ENCODE data around the gene HM13.
A peak's percentile ranks its signal among the peaks of the same experiment; 100 is the strongest.
"Not testable (repeated sequence)": the region's sequence is repeated elsewhere in the genome, so short reads cannot be mapped to it uniquely, and the experiment has no call there.

Gene HM13

GRCh38 chr20:31593221-31594001, 79.2 kb downstream of the HM13 start:
- no peak for DNase-seq

- no peak for DNase-seq
Measured at GRCh38 chr20:31594002-31594557, 79.8 kb downstream of the HM13 start.

GRCh38 chr20:31594558-31595379, 80.5 kb downstream of the HM13 start:
- DNase-seq: no peak

GRCh38 chr20:31595380-31595653, 81.1 kb downstream of the HM13 start:
- DNase-seq: no peak

- DNase-seq: no peak
Measured at GRCh38 chr20:31595654-31596411, 81.6 kb downstream of the HM13 start.

GRCh38 chr20:31596412-31596715, 82.1 kb downstream of the HM13 start:
- not testable (repeated sequence) for DNase-seq

- no peak for DNase-seq
Measured at GRCh38 chr20:31596831-31597480, 82.7 kb downstream of the HM13 start.

GRCh38 chr20:31597481-31597855, 83.2 kb downstream of the HM13 start:
- no peak for DNase-seq

- DNase-seq: no peak
Measured at GRCh38 chr20:31602431-31602778, 88.2 kb downstream of the HM13 start.

GRCh38 chr20:31602779-31603441, 88.7 kb downstream of the HM13 start:
- no peak for DNase-seq

- DNase-seq: peak; percentile 92
Measured at GRCh38 chr20:31603822-31604566, 89.8 kb downstream of the HM13 start.

GRCh38 chr20:31604567-31605030, 90.4 kb downstream of the HM13 start:
- DNase-seq: no peak

GRCh38 chr20:31605031-31605901, 91.0 kb downstream of the HM13 start, which contains the start of gene ID1:
Gene ID1 (plus strand): TSS chr20:31605289. CDS start chr20:31605388, 99 bp downstream.
- peak; percentile 95 for DNase-seq

- DNase-seq: no peak
Measured at GRCh38 chr20:31605902-31606803, 91.9 kb downstream of the HM13 start.

GRCh38 chr20:31606804-31607639, 92.8 kb downstream of the HM13 start:
- no peak for DNase-seq

GRCh38 chr20:31607640-31608250, 93.5 kb downstream of the HM13 start:
- no peak for DNase-seq

- DNase-seq: no peak
Measured at GRCh38 chr20:31608251-31608945, 94.2 kb downstream of the HM13 start.
